BLaER1 (cell line): ENCODE measurements around the gene FRMD1.

Experiments used
- H3K27ac ChIP-seq: shearing (Covaris generic); formaldehyde crosslinking; 2 replicates; pipeline ENCODE4 v1.8.1; 2022
- H3K27me3 ChIP-seq: shearing (Covaris generic); formaldehyde crosslinking; 2 replicates; pipeline ENCODE4 v1.8.1; 2022
- H3K36me3 ChIP-seq: shearing (Covaris generic); formaldehyde crosslinking; 2 replicates; pipeline ENCODE4 v1.8.1; 2022
- H3K4me1 ChIP-seq: shearing (Covaris generic); formaldehyde crosslinking; 2 replicates; pipeline ENCODE4 v1.8.1; 2022
- H3K4me2 ChIP-seq: shearing (Covaris generic); formaldehyde crosslinking; 2 replicates; pipeline ENCODE4 v1.8.1; 2022
- H3K4me3 ChIP-seq: shearing (Covaris generic); formaldehyde crosslinking; 2 replicates; pipeline ENCODE4 v1.8.1; 2022
- H3K9ac ChIP-seq: shearing (Covaris generic); formaldehyde crosslinking; 2 replicates; pipeline ENCODE4 v1.8.1; 2022
- H3K9me3 ChIP-seq: shearing (Covaris generic); formaldehyde crosslinking; 2 replicates; pipeline ENCODE4 v1.8.1; 2022
- H4K20me1 ChIP-seq: shearing (Covaris generic); formaldehyde crosslinking; 2 replicates; pipeline ENCODE4 v1.8.1; 2022
- Cebpa-rat ChIP-seq: shearing (Covaris generic); IDR thresholded peaks from 2 replicates; pipeline ENCODE4 v1.8.1; 2022

Gene FRMD1

DNA sequence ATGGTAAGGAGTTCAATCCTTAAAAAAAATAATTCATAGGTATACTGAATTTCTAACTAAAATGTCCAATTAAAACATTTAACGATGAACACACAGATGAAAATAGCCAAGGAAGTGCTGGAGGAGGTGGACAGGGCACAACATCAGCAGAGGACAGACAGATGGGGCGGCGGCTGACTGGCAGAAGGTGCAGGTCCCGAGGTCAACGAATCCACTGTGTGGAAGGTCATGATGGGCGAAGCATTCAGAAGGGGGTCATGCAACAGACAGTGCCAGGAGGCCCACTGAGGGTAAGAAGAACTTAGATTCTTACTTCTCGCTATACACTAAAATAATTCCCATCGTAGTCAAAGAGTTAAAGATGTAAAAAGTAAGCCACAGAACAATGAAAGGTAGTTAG, 34.2 kb upstream of the FRMD1 start:
- no peak overlapping the region for H3K27ac ChIP-seq
- H3K27me3 ChIP-seq, result no peaks in the 10 kb centered on the region
- H3K36me3 ChIP-seq, result no peaks in the 10 kb centered on the region
- H3K9me3 ChIP-seq, result no peaks in the 10 kb centered on the region
- TF ChIP-seq Cebpa-rat, result no peak
- no peak overlapping the region for H3K4me3 ChIP-seq
- no peak overlapping the region for H3K4me2 ChIP-seq
- H4K20me1 ChIP-seq, result no peaks in the 10 kb centered on the region
- H3K4me1 ChIP-seq, result no peaks in the 10 kb centered on the region
- no peak overlapping the region for H3K9ac ChIP-seq

DNA sequence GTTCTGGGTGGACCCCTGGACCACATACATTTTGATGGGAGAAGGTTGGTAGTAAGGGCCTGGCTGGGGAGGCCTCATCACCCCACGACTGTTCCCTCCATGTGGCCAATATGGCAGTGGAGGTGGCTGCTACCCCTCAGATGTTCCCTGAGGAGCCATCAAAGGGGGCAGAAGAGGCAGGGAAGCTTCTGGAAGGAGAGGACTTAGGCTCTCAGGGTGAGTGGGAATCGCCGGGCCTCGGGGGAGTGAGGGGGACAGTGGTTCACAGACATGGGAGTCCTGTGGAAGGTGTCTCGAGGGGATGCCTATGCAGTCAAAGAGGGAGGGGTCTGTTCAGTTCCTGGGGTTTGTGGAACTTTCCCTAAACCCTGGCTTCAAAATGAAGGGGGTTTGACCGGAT, 32.9 kb upstream of the FRMD1 start:
- Histone ChIP-seq H3K4me3 (no peak overlapping the region), H3K27me3 (no peaks in the 10 kb centered on the region), H3K9ac (no peak overlapping the region), H3K36me3 (no peaks in the 10 kb centered on the region), H3K9me3 (no peaks in the 10 kb centered on the region), H3K4me1 (no peaks in the 10 kb centered on the region), H3K4me2 (no peak overlapping the region), H4K20me1 (no peaks in the 10 kb centered on the region), H3K27ac (no peak overlapping the region)
- TF ChIP-seq Cebpa-rat, result no peak

DNA sequence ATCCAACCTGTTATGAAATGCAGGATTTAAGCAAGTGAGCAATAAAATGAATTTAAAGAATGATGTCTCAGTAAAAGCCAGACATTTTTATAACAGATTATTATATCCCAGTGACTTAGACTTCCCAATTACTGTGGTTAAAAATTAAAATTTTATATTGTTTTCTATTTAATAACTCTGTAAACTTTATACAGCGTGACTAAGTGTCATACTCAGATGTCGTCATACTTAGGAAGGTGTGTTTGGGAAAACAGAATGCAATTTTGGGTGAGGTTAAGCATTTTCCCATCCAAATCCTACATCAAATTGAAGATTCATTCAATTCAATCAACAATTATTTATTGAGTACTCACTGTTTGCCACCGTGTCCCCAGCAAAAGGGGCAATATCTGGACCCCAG, 31.4 kb upstream of the FRMD1 start:
- no peak overlapping the region for H3K9ac ChIP-seq
- no peak for TF ChIP-seq Cebpa-rat
- no peak overlapping the region for H3K27ac ChIP-seq
- no peaks in the 10 kb centered on the region for H3K9me3 ChIP-seq
- H3K4me3 ChIP-seq, result no peak overlapping the region
- no peaks in the 10 kb centered on the region for H4K20me1 ChIP-seq
- no peaks in the 10 kb centered on the region for H3K27me3 ChIP-seq
- H3K36me3 ChIP-seq, result no peaks in the 10 kb centered on the region
- no peak overlapping the region for H3K4me2 ChIP-seq
- H3K4me1 ChIP-seq, result no peaks in the 10 kb centered on the region

DNA sequence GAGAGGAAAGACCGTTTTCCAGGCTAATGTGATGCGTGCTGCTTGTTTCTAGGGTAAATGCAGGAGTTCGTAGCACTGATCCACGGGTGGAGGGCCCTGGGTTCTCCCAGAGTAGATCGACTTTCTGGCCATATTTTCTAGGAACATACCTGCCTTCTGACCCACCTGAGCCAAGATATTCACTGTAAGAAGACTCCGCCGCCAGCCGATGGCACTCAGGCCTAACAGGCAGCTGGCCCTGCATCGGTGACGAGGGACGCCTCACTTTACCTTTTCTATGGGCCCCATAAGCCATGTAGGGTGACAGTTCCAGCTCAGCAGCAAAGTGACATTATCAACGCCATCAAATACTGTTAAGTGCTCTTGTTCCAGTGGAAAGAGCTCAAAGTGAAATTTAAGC, 30.2 kb upstream of the FRMD1 start:
- H3K9ac ChIP-seq, result no peak overlapping the region
- no peaks in the 10 kb centered on the region for H3K4me1 ChIP-seq
- H3K27me3 ChIP-seq, result peaks cover 3% of the 10 kb centered on the region; the same call in 1 of the 2 replicates
- H4K20me1 ChIP-seq, result no peaks in the 10 kb centered on the region
- H3K36me3 ChIP-seq, result no peaks in the 10 kb centered on the region
- no peak for TF ChIP-seq Cebpa-rat
- no peak overlapping the region for H3K4me2 ChIP-seq
- H3K4me3 ChIP-seq, result no peak overlapping the region
- no peak overlapping the region for H3K27ac ChIP-seq
- no peaks in the 10 kb centered on the region for H3K9me3 ChIP-seq

DNA sequence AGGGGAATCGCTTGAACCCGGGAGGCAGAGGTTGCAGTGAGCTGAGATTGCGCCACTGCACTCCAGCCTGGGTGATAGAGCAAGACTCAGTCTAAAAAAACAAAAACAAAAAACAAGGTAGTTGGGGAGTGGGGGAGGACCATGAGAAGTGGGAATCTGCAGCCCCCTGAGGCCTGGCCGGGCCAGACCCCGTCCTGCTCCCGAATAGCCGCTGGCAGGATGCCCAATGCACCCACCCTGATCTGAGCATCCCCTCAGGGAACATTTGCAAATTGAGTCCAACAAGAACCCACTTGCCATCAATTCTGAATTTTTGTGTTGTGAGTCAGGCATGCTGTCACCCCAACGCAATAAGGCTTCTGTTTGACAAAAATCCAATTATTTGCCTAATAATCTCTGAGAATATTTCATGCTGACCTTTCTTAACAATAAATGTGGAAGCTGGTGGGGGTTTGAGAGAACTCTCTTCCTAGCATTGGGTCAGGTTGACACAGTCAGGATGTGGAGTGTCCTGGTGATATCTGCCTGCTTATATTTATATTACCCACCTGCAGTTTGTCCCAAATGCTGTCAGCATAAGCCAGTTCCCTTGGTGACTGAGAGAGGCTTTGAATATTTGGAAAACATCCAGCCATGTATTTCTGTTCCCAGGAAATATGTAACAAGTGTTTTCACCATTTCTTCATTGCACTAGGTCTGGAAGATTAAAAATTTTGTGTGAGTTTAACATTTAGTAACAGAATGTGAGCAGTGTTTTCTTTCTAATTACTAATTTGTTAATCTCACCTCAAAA, 28.4 kb upstream of the FRMD1 start:
- Histone ChIP-seq H3K27me3 (peaks cover 19% of the 10 kb centered on the region), H3K4me3 (no peak overlapping the region), H3K27ac (no peak overlapping the region), H3K9ac (no peak overlapping the region), H4K20me1 (no peaks in the 10 kb centered on the region), H3K36me3 (no peaks in the 10 kb centered on the region), H3K4me2 (no peak overlapping the region), H3K9me3 (no peaks in the 10 kb centered on the region), H3K4me1 (no peaks in the 10 kb centered on the region)
- no peak for TF ChIP-seq Cebpa-rat

DNA sequence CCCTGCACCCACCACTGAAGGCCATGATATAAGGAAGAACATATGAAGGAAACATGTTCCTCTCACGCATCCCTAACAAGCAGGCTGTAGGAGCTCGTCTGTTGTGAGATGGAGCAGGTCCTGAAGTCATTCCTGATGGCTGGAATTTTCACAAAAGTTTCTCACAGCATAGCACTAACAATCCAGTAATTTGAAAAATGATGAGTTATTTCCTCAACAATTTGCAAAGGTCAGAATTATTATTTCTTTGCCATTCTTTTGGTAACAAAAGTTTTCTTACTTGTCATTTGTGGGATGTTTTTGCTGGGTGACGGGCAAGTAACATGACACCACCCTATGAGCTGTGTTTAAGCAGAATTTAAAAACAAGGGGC, 27.6 kb upstream of the FRMD1 start:
- H3K9me3 ChIP-seq, result no peaks in the 10 kb centered on the region
- H4K20me1 ChIP-seq, result no peaks in the 10 kb centered on the region
- H3K4me1 ChIP-seq, result no peaks in the 10 kb centered on the region
- no peak overlapping the region for H3K4me3 ChIP-seq
- H3K27ac ChIP-seq, result no peak overlapping the region
- no peaks in the 10 kb centered on the region for H3K36me3 ChIP-seq
- peaks cover 27% of the 10 kb centered on the region for H3K27me3 ChIP-seq
- no peak overlapping the region for H3K9ac ChIP-seq
- no peak overlapping the region for H3K4me2 ChIP-seq
- TF ChIP-seq Cebpa-rat, result no peak

DNA sequence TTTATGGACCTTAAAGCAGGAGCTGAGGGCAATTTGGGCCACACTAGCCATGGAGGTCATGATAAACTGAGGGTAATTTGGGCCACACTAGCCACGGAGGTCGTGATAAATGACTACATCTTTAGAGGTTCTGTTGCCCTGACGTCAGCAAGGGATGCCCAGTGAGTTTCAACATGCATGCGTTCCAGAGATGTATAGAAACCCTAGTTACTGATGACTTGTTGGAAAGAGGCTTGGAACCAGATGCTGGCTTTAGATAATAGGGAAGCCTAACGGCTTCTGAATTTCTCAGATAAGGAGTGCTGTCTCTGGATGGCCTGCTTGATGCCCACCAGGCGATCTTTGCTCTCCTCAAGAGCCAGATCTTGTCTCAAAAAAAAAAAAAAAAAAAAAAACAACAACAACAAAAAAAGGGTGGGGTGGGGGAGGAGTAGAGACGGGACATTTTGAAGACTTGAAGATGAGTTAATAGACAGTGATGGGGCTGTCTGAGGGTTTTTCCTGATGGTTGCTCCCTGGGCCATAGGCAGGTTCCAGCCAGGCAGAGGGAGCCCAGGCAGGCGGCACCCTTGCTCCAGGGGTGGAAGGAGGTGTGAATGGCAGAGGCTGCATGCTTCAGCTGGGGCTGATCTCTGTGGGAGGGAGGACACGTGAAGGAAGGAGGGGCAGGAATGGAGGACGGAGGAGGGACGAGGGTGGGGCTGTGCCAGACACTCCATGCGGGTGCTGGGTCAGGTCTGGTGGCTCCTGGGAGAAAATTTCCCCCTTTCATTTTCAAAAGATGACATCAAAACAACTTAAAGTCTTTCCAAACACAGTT, 27.0 kb upstream of the FRMD1 start:
- no peak overlapping the region for H3K27ac ChIP-seq
- no peaks in the 10 kb centered on the region for H3K9me3 ChIP-seq
- H3K27me3 ChIP-seq, result peaks cover 33% of the 10 kb centered on the region
- no peak overlapping the region for H3K4me3 ChIP-seq
- H3K4me2 ChIP-seq, result no peak overlapping the region
- H3K9ac ChIP-seq, result no peak overlapping the region
- H3K4me1 ChIP-seq, result no peaks in the 10 kb centered on the region
- H3K36me3 ChIP-seq, result no peaks in the 10 kb centered on the region
- H4K20me1 ChIP-seq, result no peaks in the 10 kb centered on the region
- TF ChIP-seq Cebpa-rat, result no peak

DNA sequence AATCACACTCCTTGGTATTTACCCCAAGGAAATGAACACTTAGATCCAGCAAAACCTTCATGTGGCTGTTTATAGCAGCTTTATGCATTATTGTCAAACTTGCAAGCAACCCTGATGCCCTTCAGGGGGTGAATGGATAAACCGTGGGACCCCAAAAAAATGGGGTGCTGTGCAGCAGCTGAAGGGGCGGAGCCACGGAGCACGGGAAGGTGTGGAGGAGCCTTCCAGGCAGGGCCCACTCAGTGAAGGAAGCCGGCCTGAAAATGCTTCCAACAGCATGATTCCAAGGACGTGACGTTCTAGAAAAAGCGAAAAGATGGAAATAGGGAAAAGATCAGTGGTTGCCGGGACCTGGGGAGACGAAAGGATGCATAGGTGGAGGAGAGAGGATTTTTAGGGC, 25.6 kb upstream of the FRMD1 start:
- H3K27ac ChIP-seq, result no peak overlapping the region
- no peaks in the 10 kb centered on the region for H4K20me1 ChIP-seq
- H3K9ac ChIP-seq, result no peak overlapping the region
- H3K27me3 ChIP-seq, result peaks cover 45% of the 10 kb centered on the region
- H3K36me3 ChIP-seq, result no peaks in the 10 kb centered on the region
- no peak overlapping the region for H3K4me3 ChIP-seq
- no peak for TF ChIP-seq Cebpa-rat
- H3K9me3 ChIP-seq, result no peaks in the 10 kb centered on the region
- H3K4me2 ChIP-seq, result no peak overlapping the region
- no peaks in the 10 kb centered on the region for H3K4me1 ChIP-seq

DNA sequence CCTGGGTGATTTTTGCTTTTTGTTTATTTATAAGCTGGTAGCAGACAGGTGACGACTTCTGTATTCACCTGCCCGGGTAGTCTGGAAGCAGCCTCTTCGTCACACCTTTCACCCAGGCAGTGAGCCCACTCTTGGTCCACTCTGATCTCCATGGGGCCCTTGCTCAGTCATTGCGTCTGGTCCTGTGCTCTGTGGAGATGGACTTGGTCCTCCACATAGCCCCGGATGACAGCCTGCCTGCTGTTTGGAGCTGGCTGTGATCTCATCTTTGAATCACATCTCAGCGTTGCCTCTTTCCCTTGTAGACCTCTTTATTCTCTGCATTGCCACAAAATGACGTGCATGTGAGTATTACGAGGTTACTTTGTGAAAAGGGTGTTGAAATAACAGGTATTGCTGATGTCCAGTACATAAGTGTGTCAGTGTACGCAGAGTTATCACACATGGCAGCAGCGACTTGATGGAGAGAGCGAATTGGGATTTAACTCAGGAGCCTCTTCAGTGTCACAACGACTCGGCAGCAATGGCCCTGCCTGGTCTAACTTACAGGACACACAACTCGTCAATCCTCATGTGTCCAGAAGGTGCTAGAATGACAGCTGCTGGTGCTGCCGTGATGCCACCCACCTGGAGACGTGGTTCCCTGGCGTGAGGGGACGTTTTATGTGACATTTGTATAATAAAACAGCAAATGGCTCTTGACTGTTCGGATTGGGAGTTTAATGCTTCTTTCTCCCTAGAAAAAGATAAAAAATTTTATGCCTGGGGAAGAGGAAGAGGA, 24.2 kb upstream of the FRMD1 start:
- H3K27me3 ChIP-seq, result peaks cover 57% of the 10 kb centered on the region
- no peak overlapping the region for H3K4me2 ChIP-seq
- H3K4me3 ChIP-seq, result no peak overlapping the region
- no peak for TF ChIP-seq Cebpa-rat
- no peaks in the 10 kb centered on the region for H3K36me3 ChIP-seq
- no peak overlapping the region for H3K27ac ChIP-seq
- H3K9me3 ChIP-seq, result no peaks in the 10 kb centered on the region
- no peak overlapping the region for H3K9ac ChIP-seq
- no peaks in the 10 kb centered on the region for H4K20me1 ChIP-seq
- no peaks in the 10 kb centered on the region for H3K4me1 ChIP-seq
